Cortex of kidney (tissue), 1 donor: ENCODE results near the gene GSTM5.
"Not testable (repeated sequence)": the region's sequence is repeated elsewhere in the genome, so short reads cannot be mapped to it uniquely, and the experiment has no call there.

Experiments
- DNase-seq: peaks from one replicate; lab custom pipeline; 2025; lab: John Stamatoyannopoulos, UW

The GSTM5 gene

DNA sequence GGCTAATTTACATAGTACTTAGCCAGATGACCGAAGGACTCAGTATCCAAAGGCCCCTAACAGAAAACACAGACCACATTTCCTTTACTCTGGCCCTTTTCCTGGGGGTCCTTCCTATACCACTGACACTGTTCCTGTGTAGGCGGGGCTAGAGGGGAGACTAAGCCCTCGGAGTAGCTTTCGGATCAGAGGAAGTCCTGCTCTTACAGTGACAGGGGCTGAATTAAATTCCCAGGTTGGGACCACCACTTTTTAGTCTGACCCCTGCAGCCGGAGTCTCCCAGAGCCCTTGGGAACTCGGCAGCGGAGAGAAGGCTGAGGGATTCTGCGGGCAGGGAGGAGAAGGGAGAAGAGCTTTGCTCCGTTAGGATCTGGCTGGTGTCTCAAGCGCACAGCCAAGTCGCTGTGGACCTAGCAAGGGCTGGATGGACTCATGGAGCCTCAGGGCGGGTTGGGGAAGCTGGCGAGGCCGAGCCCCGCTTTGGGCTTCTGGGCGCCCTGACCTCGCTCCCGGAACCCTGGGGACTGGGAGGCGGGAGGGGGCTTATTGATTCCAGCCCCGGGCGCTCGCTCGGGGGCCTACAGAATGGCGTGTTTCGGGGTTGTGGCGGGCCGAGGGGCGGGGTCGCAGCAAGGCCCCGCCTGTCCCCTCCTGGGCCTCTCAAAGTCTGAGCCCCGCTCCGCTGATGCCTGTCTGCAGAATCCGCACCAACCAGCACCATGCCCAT lies at the start of gene GSTM5:
Gene GSTM5, plus strand, starts transcription at position 659 of the 728 bp plus-strand sequence. Its CDS starts 62 bp downstream, at position 721.
- not testable (repeated sequence) for DNase-seq

DNA sequence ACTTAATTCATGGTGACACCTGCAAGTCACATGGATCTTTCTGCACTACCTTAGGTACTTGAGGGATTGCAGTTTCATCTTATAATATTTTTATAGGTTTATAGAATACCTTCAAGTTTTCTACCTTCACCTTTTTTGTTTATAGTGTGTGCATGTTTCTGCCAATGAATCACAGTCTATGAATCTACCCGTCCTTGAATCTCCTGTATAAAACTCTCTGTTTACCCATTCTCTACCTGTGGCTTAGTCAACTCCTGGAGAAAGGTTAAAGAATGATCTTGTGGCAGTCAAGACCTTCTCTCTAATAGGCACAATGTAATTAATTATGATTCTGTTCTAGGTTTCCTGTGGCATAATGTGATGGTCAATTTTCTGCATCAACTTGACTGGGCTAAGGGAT lies 47.4 kb upstream of the GSTM5 start:
- no peak for DNase-seq

DNA sequence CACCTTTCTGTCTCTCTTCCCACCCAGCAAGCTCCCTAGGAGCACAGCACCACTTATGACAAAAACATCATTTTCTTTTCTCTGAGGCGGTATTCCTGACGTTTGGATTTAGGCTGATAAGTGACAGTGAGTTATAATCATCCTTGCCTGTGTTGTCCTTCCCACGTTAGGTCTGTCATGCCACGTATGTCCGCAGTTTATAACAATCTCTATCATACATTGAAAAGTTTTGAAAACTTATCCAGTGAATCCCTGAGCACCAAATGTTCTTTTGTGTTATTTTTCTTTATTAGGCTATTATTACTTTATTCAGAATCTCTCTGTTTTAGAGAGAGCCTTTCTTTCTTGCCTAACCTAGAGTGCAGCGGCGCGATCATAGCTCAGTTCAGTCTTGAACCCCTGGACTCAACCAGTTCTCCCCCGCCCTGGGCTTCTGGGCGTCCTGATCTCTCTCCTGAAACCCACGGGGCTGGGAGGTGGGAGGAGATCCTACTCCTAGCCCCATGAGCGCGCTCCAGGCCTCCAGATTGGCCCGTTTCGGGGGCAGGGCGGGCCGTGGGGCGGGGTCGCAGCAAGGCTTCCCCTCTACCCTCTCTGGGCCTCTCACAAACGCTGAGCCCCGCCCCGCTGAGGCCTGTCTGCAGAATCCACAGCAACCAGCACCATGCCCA lies 44.5 kb upstream of the GSTM5 start, which contains the start of gene GSTM2:
Gene GSTM2, plus strand, starts transcription at position 606 of the 671 bp plus-strand sequence. Its CDS starts 59 bp downstream, at position 665.
- no peak for DNase-seq

DNA sequence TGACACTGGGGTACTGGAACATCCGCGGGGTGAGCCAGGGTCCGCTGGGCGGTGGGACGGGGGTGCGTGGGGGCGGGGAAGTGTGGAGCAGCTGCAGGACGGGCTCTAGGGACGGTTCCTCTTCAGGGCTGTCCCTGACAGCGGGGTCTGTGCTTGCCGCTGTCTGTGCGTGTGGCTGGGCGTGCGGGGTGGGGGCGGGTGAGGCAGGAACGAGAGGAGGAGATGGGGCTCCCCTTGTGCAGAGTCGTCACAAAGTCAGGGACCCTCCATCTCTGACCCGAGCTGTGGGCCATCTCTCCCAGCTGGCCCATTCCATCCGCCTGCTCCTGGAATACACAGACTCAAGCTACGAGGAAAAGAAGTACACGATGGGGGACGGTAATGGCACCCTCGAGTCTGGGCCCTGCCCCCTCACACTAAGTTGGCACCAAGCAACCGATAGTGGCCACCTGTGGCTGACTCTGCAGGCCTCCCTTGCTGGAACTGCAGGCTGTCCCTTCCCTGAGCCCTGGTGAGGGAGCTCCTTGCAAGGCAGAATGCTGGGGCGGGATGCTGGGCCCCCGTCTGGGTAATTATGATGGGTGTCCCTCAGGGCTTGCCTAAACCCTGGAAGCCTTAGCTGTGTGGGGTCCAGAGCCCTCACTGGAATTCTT lies 43.8 kb upstream of the GSTM5 start:
- DNase-seq = no peak

DNA sequence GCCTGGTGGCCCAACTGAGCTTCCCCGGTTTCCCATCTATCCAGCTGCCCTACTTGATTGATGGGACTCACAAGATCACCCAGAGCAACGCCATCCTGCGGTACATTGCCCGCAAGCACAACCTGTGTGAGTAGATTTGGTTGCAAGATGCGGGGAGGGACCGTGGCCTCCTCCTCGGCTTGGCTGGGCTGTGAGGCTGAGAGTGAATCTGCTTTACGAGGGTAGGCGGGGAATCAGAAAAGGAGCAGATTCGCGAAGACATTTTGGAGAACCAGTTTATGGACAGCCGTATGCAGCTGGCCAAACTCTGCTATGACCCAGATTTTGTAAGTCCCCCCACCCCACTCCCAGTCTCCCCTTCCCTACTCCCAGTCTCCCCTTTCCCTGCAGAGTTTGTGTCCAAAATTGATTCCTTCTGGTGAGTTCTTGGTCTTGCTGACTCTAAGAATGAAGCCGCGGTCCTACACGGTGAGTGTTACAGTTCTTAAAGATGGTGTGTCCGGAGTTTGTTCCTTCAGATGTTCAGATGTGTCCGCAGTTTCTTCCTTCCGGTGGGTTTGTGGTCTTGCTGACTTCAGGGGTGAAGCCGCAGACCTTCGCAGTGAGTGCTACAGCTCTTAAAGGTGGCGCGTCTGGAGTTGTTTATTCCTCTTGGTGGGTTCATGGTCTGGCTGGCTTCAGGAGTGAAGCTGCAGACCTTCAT lies 42.7 kb upstream of the GSTM5 start:
- DNase-seq = no peak

DNA sequence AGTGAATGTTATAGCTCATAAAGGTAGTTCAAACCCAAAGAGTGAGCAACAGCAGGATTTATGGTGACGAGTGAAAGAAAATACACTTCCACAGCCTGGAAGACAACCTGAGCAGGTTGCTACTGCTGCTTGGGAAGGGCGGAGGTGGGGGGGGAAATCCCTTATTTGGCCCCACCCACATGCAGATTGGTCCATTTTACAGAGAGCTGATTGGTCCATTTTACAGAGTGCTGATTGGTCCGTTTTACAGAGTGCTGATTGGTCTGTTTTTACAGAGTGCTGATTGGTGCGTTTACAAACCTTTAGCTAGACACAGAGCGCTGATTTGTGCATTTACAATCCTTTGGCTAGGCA lies 42.1 kb upstream of the GSTM5 start:
- DNase-seq = not testable (repeated sequence)

DNA sequence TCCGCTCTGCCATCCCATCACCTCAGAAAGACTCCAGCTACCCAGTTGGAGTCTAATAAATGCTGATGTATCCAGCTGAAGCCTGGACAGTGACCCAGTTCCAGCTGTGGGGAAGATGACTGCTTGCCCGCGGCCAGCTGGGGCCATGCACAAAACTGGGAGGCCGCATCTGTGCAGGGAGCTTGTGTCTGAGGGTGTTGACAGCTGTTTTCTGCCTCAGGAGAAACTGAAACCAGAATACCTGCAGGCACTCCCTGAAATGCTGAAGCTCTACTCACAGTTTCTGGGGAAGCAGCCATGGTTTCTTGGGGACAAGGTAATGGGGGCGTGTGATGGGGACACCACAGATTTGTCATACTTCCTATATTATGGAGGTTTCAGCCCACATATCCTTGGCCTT lies 41.0 kb upstream of the GSTM5 start:
- DNase-seq = no peak

DNA sequence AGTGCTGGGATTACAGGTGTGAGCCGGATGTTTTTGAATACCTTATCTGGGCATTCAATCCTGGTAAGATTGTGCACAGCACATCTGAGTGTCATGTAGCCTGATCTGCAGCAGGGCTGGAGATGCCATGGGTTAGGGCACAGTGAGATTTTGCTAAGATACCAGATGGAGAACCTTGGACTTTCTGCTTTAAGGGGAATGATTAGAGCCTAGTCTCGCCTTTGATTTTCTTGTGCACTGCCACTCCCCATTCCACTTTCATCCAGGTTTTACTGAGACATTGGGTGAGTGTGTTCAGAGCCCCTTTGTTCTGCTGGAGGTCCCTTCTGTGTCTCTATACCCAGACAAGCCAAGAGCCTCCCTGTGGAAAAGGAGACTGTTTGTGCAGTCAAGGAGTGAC lies 38.2 kb upstream of the GSTM5 start:
- not testable (repeated sequence) for DNase-seq

DNA sequence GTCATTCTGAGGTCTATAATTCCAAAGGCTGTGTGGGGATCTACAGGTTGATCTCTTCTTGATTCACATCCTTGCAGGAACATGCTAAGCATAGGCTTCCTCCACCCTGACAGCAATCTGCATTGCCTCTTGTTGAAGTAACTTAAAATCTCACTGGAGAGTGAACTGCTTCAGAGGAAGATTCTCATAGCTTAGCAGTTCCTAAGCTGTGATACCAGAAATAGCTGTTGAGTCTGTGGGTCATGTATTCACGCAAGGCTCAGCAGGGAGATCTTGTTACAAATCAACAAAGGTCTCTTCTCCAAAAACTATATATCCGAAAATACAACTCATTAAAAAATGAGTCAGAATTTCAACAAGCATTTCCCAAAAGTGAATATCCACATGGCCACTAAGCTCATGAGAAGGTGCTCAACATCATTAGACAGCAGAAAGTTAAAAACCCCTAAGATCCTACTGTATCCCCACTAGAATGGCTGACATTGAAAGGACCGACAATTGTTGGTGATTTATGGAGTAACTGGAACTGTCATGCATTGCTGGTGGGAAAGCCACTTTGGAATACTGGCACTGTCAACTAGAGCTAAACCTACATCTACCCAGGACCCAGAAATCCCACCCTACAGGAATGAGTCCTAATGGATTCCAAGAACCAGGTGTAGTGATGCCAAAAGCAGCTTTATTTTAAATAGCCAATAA lies 35.2 kb upstream of the GSTM5 start:
- DNase-seq = not testable (repeated sequence)

DNA sequence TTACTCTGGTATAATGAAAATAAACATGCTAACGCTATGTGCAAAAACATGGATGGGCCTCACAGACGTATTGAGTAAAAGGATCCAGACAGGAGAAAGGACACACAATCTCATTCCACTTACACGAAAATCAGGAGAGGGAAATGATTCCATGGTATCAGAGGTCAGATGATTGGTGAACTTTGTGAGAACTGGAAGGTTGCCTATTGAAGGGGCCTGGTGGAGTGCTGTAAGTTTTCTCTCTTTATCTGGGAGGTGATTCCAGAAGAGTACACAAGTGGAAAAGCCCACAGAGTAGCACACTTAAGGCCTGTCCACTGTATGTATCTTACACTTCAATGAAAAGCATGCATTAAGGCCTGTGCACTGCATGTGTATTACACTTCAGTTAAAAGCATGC lies 34.6 kb upstream of the GSTM5 start:
- DNase-seq = no peak

DNA sequence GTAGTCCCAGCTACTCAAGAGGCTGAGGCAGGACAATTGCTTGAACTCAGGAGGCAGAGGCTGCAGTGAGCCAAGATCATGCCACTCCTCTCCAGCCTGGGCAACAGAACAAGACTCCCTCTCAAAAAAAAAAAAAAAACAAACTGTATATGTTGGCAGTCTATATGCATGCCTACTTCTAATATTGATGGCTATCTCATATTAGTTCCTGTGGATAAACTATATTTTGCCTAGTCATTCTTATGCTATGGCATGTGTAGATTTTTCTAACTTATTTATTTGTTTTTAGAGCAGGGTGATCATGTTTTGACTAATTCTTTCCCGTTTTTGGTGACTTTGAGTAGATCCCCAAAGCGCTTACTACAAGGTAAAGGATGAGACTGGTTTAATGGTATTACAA lies 33.4 kb upstream of the GSTM5 start:
- DNase-seq = not testable (repeated sequence)

DNA sequence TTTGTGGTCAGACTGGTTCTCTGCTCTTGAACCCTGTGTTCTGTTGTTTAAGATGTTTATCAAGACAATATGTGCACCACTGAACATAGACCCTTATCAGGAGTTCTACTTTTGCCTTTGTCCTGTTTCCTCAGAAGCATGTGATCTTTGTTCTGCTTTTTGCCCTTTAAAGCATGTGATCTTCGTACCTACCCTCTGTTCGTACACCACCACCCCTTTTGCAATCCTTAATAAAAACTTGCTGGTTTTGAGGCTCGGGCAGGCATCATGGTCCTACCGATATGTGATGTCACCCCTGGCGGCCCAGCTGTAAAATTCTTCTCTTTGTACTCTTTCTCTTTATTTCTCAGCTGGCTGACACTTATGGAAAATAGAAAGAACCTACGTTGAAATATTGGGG lies 27.3 kb upstream of the GSTM5 start:
- DNase-seq = not testable (repeated sequence)

DNA sequence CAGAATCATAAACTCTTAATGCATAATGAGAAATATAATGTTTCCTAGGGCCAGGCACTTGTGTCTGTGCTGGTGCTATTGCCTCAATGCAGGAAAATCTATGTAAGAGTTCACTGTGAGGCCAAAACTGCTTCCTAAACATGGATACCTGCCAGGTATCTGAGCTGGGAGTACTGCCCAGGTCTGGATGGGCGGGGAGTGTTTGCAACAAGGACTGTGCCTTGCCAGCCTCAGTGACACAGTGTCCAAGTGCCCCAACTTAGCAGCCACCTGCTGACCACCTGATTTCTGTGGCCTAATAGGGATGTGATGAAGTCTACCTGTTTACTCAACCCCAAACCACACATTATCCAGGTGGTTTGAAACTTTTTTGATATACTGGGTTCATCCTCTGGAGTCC lies 26.7 kb upstream of the GSTM5 start:
- not testable (repeated sequence) for DNase-seq

DNA sequence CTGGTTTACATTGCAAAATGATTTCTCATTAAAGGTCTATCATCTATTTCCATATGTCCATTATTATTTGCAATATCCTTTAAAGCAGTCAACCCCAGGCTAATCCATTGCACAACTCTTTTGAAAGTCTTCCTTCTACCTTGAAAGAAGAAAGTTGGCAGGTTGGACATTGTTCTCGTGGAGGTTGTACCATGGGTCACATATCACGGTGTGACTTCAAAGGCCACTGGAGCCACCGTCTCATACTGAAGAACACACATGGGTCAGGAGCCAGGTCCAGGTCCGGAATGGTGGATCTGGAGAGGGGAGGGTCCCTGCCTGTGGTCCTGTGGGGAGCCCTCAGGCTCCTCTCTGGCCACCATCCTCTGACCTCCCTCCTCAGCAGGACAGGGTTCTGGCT lies 26.2 kb upstream of the GSTM5 start:
- DNase-seq = not testable (repeated sequence)

DNA sequence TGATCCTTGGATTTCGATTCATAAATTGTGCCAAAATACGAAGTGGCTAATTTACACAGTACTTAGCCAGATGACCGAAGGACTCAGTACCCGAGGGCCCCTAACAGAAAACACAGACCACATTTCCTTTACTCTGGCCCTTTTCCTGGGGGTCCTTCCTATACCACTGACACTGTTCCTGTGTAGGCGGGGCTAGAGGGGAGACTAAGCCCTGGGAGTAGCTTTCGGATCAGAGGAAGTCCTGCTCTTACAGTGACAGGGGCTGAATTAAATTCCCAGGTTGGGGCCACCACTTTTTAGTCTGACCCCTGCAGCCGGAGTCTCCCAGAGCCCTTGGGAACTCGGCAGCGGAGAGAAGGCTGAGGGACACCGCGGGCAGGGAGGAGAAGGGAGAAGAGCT lies 24.9 kb upstream of the GSTM5 start:
- DNase-seq = not testable (repeated sequence)

DNA sequence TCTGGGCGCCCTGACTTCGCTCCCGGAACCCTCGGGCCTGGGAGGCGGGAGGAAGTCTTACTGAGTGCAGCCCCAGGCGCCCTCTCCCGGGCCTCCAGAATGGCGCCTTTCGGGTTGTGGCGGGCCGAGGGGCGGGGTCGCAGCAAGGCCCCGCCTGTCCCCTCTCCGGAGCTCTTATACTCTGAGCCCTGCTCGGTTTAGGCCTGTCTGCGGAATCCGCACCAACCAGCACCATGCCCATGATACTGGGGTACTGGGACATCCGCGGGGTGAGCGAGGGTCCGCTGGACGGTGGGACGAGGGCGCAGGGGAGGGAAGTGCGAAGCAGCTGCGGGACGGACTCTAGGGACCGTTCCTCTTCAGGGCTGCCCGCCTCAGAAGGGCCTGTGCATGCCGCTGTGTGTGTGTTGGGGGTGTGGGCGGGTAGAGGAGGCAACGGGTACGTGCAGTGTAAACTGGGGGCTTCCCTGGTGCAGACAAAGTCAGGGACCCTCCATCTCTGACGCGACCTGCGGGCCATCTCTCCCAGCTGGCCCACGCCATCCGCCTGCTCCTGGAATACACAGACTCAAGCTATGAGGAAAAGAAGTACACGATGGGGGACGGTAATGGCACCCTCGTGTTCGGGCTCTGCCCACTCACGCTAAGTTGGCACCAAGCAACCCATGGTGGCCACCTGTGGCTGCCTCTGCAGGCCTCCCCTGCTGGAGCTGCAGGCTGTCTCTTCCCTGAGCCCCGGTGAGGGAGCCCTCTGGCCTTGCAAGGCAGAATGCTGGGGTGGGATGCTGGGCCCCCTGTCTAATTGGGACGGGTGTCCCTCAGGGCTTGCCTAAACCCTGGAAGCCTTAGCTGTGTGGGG lies 24.2 kb upstream of the GSTM5 start, which contains the start of gene GSTM1:
Gene GSTM1, plus strand, starts transcription at position 177 of the 859 bp plus-strand sequence. Its CDS starts 57 bp downstream, at position 234.
- no peak for DNase-seq

DNA sequence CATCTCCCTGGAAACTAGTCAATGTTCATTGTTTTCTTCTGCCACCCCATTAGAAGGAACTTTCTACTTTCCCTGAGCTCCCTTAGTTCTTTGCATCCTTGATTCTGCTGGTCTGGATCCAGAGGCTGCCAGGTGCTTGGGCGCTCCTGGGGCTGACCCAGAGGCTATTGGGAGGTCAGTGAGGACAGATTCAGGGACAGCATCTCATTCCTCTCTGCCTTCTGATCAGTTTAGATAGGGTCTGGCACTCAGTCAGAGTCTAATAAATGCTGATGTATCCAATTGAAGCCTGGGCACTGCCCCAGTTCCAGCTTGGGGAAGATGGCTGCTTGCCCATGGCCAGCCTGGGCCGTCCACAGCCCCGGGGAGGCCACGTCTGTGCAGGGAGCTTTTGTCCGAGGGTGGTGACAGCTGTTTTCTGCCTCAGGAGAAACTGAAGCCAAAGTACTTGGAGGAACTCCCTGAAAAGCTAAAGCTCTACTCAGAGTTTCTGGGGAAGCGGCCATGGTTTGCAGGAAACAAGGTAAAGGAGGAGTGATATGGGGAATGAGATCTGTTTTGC lies 22.1 kb upstream of the GSTM5 start:
- no peak for DNase-seq

DNA sequence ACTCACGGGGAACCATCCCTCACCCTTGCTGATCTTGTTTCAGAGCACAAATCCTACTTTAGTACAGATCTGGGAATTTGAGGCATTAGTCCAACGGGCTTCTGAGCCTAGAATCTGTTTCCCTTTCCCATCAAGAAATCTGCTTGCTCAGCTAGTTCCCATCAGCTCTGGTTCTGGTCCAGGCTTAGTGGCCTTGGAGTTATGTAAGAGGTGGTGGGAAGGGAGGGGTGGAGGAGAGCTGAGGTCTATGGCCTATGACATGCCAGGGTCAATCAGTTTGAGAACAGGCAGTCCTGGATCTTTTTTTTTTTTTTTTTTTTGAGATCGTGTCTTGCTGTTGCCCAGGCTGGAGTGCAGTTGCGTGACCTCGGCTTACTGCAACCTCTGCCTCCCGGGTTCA lies 20.3 kb upstream of the GSTM5 start:
- no peak for DNase-seq

DNA sequence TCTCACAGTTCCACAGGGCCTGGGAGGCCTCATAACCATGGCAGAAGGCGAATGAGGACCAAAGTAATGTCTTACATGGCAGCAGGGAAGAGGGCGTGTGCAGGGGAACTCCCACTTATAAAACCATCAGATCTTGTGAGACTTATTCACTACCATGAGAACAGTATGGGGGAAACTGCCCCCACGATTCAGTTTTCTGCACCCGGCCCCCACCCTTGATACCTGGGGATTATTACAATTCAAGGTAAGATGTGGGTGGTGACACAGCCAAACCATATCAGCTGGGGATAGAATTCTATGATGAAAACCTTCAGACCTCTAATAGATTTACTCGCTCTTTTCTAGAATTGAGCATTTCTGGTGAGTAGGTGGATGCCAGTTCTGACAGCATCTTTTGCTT lies 17.7 kb upstream of the GSTM5 start:
- not testable (repeated sequence) for DNase-seq

DNA sequence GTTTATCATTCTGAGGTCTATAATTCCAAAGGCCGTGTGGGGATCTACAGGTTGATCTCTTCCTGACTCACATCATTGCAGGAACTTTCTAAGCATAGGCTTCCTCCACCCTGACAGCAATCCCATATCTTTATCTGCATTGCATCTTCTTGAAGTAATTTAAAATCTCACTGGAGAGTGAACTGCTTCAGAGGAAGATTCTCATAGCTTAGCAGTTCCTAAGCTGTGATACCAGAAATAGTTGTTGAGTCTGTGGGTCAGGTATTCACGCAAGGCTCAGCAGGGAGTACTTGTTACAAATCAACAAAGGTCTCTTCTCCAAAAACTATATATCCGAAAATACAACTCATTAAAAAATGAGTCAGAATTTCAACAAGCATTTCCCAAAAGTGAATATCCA lies 16.9 kb upstream of the GSTM5 start:
- not testable (repeated sequence) for DNase-seq
